ENCODE data around the gene SLC2A5. TPM values are rescaled to one million over a fixed set of nuclear protein-coding genes. Genes with fewer than 3 reads are reported as not detected.

Gene SLC2A5
- polyA plus RNA-seq, 1 experiment: 0.21 TPM

DNA sequence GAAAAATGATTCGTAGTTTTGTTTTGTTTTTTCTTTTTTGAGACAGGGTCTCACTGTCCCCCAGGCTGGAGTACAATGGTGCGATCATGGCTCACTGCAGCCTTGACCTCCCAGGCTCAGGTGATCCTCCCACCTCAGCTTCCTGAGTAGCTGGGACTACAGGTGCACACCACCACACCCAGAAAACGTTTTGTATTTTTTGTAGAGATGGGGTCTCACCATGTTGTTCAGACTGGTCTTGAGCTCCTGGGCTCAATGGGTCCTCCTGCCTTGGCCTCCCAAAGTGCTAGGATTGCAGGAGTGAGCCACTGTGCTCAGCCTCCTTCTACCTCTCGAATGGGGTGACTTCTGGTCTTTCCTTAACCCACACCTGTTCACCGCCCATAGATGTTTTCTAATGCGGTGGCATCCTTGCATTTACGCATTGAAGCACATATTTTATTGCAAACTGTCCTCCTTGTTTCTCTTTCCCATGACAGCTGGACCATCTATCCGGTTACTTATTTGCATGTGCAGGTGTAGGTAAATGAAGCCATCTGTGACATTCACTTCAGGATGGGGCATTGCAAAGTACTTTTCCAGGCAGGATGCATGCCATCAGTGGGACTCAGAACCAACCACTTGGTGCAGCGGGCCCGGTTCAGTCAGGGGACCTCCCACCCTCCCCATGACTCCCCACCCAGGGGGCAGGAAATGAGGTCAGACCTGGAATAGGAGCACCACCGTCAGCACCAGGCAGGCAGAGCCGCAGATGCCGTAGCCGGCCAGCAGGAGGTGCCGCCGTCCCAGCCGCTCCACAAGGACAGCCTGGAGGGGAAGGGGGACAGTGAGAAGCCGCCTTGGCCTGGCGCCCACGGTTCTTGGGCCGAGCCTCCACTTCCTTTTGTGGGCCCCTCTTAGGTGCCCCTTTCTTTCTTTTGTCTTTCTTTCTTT, 59.7 kb downstream of the SLC2A5 start:
- ChIA-PET CTCF (interaction anchor here (1.1 to 3.2 kb wide), 3 partner anchors 49 to 92 kb away, joined by 5 to 14 read pairs (median 6); no protein-coding TSS in a partner anchor), POLR2A (no interaction called here)
- Histone ChIP-seq H3K27ac (ENCODE audit: low read depth, low read length) (no peak overlapping the region), H3K4me3 (ENCODE audit: low read depth, low read length) (no peak overlapping the region), H3K27me3 (ENCODE audit: control insufficient read depth, insufficient read depth, low read length) (no peaks in the 10 kb centered on the region), H3K9me3 (ENCODE audit: control insufficient read depth, insufficient read depth, low read length) (no peaks in the 10 kb centered on the region; the same call in 1 of the 2 replicates)
- TF ChIP-seq, protein P1, sequence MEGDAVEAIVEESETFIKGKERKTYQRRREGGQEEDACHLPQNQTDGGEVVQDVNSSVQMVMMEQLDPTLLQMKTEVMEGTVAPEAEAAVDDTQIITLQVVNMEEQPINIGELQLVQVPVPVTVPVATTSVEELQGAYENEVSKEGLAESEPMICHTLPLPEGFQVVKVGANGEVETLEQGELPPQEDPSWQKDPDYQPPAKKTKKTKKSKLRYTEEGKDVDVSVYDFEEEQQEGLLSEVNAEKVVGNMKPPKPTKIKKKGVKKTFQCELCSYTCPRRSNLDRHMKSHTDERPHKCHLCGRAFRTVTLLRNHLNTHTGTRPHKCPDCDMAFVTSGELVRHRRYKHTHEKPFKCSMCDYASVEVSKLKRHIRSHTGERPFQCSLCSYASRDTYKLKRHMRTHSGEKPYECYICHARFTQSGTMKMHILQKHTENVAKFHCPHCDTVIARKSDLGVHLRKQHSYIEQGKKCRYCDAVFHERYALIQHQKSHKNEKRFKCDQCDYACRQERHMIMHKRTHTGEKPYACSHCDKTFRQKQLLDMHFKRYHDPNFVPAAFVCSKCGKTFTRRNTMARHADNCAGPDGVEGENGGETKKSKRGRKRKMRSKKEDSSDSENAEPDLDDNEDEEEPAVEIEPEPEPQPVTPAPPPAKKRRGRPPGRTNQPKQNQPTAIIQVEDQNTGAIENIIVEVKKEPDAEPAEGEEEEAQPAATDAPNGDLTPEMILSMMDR (IDR thresholded peaks at IDR 0.05; ENCODE audit: low read depth, low read length): peak; percentile 62
- no peak for DNase-seq (ENCODE audit: low read depth, low spot score)

DNA sequence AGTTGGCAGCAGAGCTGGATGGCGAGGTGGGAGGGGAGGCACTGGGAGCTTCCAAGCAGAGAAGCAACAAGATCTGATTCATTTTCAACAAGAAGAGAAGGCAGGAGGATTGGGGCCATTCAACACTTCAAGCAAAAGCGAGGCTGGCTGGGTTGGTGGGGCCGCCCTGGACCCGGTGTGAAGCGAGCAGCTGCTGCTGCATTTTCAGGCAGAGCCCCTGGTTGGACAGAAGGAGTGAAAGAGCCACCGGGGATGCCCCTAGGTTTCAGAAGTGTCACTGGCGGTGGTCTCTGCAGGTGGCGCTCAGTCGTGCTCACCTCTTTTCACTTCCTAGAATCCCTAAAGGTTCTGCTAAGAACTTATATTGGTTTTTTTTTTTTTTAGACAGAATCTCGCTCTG, 61.2 kb downstream of the SLC2A5 start:
- ChIA-PET POLR2A (no interaction called here), CTCF (interaction anchor here (2.0 kb wide), 1 partner anchor 90 kb away, joined by 6 read pairs; no protein-coding TSS in a partner anchor)
- H3K4me3 ChIP-seq (ENCODE audit: low read depth, low read length): no peak overlapping the region
- no peak for DNase-seq (ENCODE audit: low read depth, low spot score)
- TF ChIP-seq, protein P1 (IDR thresholded peaks at IDR 0.05; ENCODE audit: low read depth, low read length): no peak
- H3K9me3 ChIP-seq (ENCODE audit: control insufficient read depth, insufficient read depth, low read length): no peaks in the 10 kb centered on the region
- H3K27me3 ChIP-seq (ENCODE audit: control insufficient read depth, insufficient read depth, low read length): no peaks in the 10 kb centered on the region
- no peak overlapping the region for H3K27ac ChIP-seq (ENCODE audit: low read depth, low read length)

DNA sequence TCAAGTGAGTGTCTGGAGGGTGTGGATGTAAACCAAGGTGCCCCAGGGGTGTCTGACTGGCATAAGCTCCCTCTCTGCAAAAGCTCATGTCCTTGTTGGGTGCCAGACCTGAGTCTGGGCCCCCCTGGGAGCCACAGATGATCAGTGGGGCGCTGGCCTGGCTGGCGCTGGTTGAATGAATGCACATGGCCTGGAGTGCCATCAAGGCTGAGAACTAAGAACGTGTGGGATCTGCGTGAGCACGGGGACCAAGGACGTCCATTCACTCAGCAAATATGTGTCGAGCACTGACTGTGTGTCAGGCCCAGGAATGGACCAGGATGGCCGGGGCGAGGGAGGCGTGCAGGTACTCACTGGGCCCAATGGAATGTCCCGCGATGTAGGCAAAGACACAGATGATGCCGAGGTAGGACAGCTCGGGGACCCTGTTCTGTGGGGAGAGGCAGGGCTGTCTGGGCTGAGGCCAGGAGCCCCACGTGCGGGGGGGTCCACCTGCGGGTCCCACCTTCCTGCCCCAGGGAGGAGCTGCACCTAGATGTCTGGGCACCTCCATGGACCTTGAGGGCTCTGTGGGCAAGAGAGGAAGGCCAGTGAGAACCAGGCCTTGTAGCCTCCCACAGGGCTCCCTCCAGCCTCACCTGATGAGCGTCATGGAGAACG, 62.3 kb downstream of the SLC2A5 start:
- no peak for DNase-seq (ENCODE audit: low read depth, low spot score)
- ChIA-PET POLR2A (no interaction called here), CTCF (interaction anchor here (0.6 to 3.5 kb wide), 3 partner anchors 24 to 94 kb away, joined by 4 to 54 read pairs (median 5); no protein-coding TSS in a partner anchor)
- Histone ChIP-seq H3K27ac (ENCODE audit: low read depth, low read length) (no peak overlapping the region), H3K4me3 (ENCODE audit: low read depth, low read length) (no peak overlapping the region), H3K9me3 (ENCODE audit: control insufficient read depth, insufficient read depth, low read length) (no peaks in the 10 kb centered on the region), H3K27me3 (ENCODE audit: control insufficient read depth, insufficient read depth, low read length) (no peaks in the 10 kb centered on the region)
- TF ChIP-seq, protein P1 (IDR thresholded peaks at IDR 0.05; ENCODE audit: low read depth, low read length): no peak

DNA sequence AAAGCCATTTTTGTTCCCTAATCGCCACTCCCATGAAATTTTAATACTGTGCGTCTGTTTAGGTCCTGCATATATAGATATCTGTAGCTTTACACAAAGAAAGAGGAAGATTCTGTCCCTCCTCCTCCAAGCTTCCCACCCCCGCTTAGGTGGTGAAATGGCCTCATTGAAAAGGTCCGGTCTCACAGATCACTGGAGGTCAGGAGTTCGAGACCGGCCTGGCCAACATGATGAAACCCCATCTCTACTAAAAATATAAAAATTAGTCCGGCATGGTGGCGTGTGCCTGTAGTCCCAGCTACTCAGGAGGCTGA, 64.1 kb downstream of the SLC2A5 start:
- H3K9me3 ChIP-seq (ENCODE audit: control insufficient read depth, insufficient read depth, low read length): no peaks in the 10 kb centered on the region
- H3K27ac ChIP-seq (ENCODE audit: low read depth, low read length): no peak overlapping the region
- H3K4me3 ChIP-seq (ENCODE audit: low read depth, low read length): no peak overlapping the region
- POLR2A ChIA-PET: interaction anchor here (0.6 to 1.3 kb wide), 2 partner anchors 24 to 146 kb away, joined by 3 to 4 read pairs; no protein-coding TSS in a partner anchor
- CTCF ChIA-PET: interaction anchor here (0.7 to 3.5 kb wide), 46 partner anchors 9 to 648 kb away, joined by 3 to 162 read pairs (median 7); no protein-coding TSS in a partner anchor
- no peak for DNase-seq (ENCODE audit: low read depth, low spot score)
- TF ChIP-seq, protein P1 (IDR thresholded peaks at IDR 0.05; ENCODE audit: low read depth, low read length): no peak
- no peaks in the 10 kb centered on the region for H3K27me3 ChIP-seq (ENCODE audit: control insufficient read depth, insufficient read depth, low read length)
